Uterus (tissue), 2 donors: Measurements from ENCODE around the gene FKRP.

Experiments
- CTCF ChIP-seq, 4 experiments: fragments of 200-600 bp in 2 of 4; fragments of 450-650 bp in 2 of 4; sonication (generic) in 2 of 4; IDR thresholded peaks; one replicate each; pipeline ENCODE4 v1.5.1; 2016 to 2019; ENCODE audit warnings: antibody characterized with exemption in 4 of 4, mild to moderate bottlenecking in 2 of 4, moderate library complexity in 1 of 4
- POLR2A ChIP-seq, 2 donors: fragments of 450-650 bp; IDR thresholded peaks; one replicate each; pipeline ENCODE4 v1.6.1; 2016; ENCODE audit warnings: antibody characterized with exemption in 2 of 2, mild to moderate bottlenecking in 1 of 2, moderate library complexity in 1 of 2

- no peak for TF ChIP-seq CTCF (IDR thresholded peaks at IDR 0.05)
- no peak for TF ChIP-seq POLR2A (IDR thresholded peaks at IDR 0.05)
Observed at GRCh38 chr19:46737761-46738171, 8.1 kb upstream of the FKRP start.
